Trophoblast cell (in vitro differentiated cells and primary cell): Measurements from ENCODE around the gene CTNNA3.
"Not testable (repeated sequence)": the region's sequence is repeated elsewhere in the genome, so short reads cannot be mapped to it uniquely, and the experiment has no call there.

Source experiments
- DNase-seq, 2 donors: peaks; one replicate each; pipeline ENCODE4 v3.0.0-alpha.2; 2016
- H2AFZ ChIP-seq: 2 replicates; pipeline ENCODE4 v1.6.1; 2013; ENCODE audit warnings: low read length, moderate library complexity, mild to moderate bottlenecking; ENCODE audit not compliant: insufficient read depth, poor library complexity
- H2AK5ac ChIP-seq: 2 replicates; pipeline ENCODE4 v1.6.1; 2013; ENCODE audit warnings: mild to moderate bottlenecking, low read length
- H2BK120ac ChIP-seq: 2 replicates; pipeline ENCODE4 v1.6.1; 2013; ENCODE audit warnings: low read length, mild to moderate bottlenecking, moderate library complexity; ENCODE audit not compliant: insufficient read depth, poor library complexity
- H2BK12ac ChIP-seq: 2 replicates; pipeline ENCODE4 v1.6.1; 2013; ENCODE audit warnings: mild to moderate bottlenecking, low read length, moderate library complexity
- H2BK5ac ChIP-seq: 2 replicates; pipeline ENCODE4 v1.6.1; 2013; ENCODE audit warnings: low read length, low read depth, moderate library complexity, mild to moderate bottlenecking; ENCODE audit not compliant: poor library complexity
- H3K14ac ChIP-seq: 2 replicates; pipeline ENCODE4 v1.6.1; 2013; ENCODE audit warnings: mild to moderate bottlenecking, low read length
- H3K18ac ChIP-seq: 2 replicates; pipeline ENCODE4 v1.6.1; 2013; ENCODE audit warnings: mild to moderate bottlenecking, low read length
- H3K23ac ChIP-seq: 2 replicates; pipeline ENCODE4 v1.6.1; 2013; ENCODE audit warnings: low read length
- H3K27ac ChIP-seq: 2 replicates; pipeline ENCODE4 v1.5.1; 2013; ENCODE audit warnings: low read depth, mild to moderate bottlenecking, inconsistent platforms, low read length, moderate library complexity
- H3K27me3 ChIP-seq: 2 replicates; pipeline ENCODE4 v1.6.1; 2013; ENCODE audit warnings: inconsistent platforms, mild to moderate bottlenecking, low read length, moderate library complexity; ENCODE audit not compliant: insufficient read depth
- H3K36me3 ChIP-seq, 2 experiments: 1 replicate in 1 of 2; 2 replicates in 1 of 2; pipeline ENCODE4 v1.6.1; 2013; ENCODE audit warnings: low read length in 2 of 2, mild to moderate bottlenecking in 2 of 2, moderate library complexity in 1 of 2; ENCODE audit not compliant: insufficient read depth in 2 of 2, control insufficient read depth in 1 of 2
- H3K4ac ChIP-seq: 2 replicates; pipeline ENCODE4 v1.6.1; 2013; ENCODE audit warnings: low read depth, mild to moderate bottlenecking, low read length, moderate library complexity
- H3K4me1 ChIP-seq, 2 experiments: 1 replicate in 1 of 2; 2 replicates in 1 of 2; pipeline ENCODE4 v1.6.1; 2013; ENCODE audit warnings: low read length in 2 of 2, mild to moderate bottlenecking in 2 of 2, moderate library complexity in 1 of 2; ENCODE audit not compliant: insufficient read depth in 2 of 2, control insufficient read depth in 1 of 2
- H3K4me2 ChIP-seq: 2 replicates; pipeline ENCODE4 v1.6.1; 2013; ENCODE audit warnings: inconsistent platforms, mild to moderate bottlenecking, low read length, moderate library complexity
- H3K4me3 ChIP-seq: 2 replicates; pipeline ENCODE4 v1.5.1; 2013; ENCODE audit warnings: mild to moderate bottlenecking, low read depth, low read length, inconsistent platforms
- H3K79me1 ChIP-seq: one replicate; pipeline ENCODE4 v1.6.1; 2013; ENCODE audit warnings: low read length
- H3K79me2 ChIP-seq: 2 replicates; pipeline ENCODE4 v1.6.1; 2013; ENCODE audit warnings: low read length, mild to moderate bottlenecking; ENCODE audit not compliant: control insufficient read depth, insufficient read depth, poor library complexity
- H3K9ac ChIP-seq: 2 replicates; pipeline ENCODE4 v1.6.1; 2013; ENCODE audit warnings: mild to moderate bottlenecking, low read length
- H3K9me3 ChIP-seq: 2 replicates; pipeline ENCODE4 v1.6.1; 2013; ENCODE audit warnings: low read depth, mild to moderate bottlenecking, control low read depth, inconsistent platforms, low read length; ENCODE audit not compliant: insufficient read depth
- H4K12ac ChIP-seq: 2 replicates; pipeline ENCODE4 v1.6.1; 2013; ENCODE audit warnings: low read depth, mild to moderate bottlenecking, low read length, moderate library complexity
- H4K8ac ChIP-seq: 2 replicates; pipeline ENCODE4 v1.6.1; 2013; ENCODE audit warnings: low read depth, mild to moderate bottlenecking, low read length, moderate library complexity
- H4K91ac ChIP-seq: one replicate; pipeline ENCODE4 v1.6.1; 2013; ENCODE audit warnings: low read depth, mild to moderate bottlenecking, low read length, moderate library complexity
- WGBS: extraction: QIAGEN DNeasy Blood & Tissue Kit; methylation state at CpG from one replicate; pipeline ENCODE4 v1.1.7; 2013; ENCODE audit warnings: missing lambda C conversion rate; ENCODE audit not compliant: insufficient read length, insufficient coverage; ENCODE audit errors: extremely low coverage; 5-methylcytosine and 5-hydroxymethylcytosine counted together

The CTNNA3 gene

DNA sequence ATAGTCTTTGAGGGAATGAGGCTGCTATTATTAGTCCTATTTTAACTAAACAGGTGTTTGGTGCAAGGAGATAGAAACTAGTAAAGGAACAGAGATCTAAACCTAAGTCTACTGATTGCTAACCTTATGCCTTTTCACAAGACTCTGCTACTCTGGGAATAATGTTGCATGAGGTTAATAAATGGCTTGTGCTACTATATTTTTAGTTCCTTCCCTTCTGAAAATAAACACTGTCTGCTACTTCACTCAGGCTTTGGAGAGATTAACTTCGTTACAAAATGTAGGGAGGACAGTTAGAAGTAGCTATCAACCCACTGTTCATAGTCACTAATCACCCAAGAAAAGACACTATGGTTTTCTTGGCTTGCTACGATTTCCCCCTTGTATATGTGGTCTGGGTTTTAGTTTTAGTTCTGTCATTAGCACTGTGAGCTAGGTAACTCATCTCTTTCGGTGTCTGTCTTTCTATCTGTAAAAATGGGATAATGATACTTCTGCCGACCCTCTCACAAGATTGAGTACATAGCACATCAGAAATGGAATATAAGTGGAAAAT lies 474.0 kb downstream of the CTNNA3 start:
- H3K27ac ChIP-seq = no peak overlapping the region
- no peak overlapping the region for H3K4me3 ChIP-seq
- H3K9me3 ChIP-seq = no peaks in the 10 kb centered on the region
- no peaks in the 10 kb centered on the region for H3K36me3 ChIP-seq
- H3K14ac ChIP-seq = no peak overlapping the region
- no peak overlapping the region for H2BK12ac ChIP-seq
- H2AFZ ChIP-seq = no peak overlapping the region
- H4K8ac ChIP-seq = no peak overlapping the region
- no peaks in the 10 kb centered on the region for H3K79me1 ChIP-seq
- H3K4me1 ChIP-seq = no peaks in the 10 kb centered on the region
- no peak overlapping the region for H3K18ac ChIP-seq
- no peak overlapping the region for H2BK5ac ChIP-seq
- H3K27me3 ChIP-seq = no peaks in the 10 kb centered on the region
- no peak overlapping the region for H3K9ac ChIP-seq
- no peaks in the 10 kb centered on the region for H3K79me2 ChIP-seq
- DNase-seq = no peak
- no peak overlapping the region for H2BK120ac ChIP-seq
- no peak overlapping the region for H3K4ac ChIP-seq
- H3K4me2 ChIP-seq = no peak overlapping the region
- no peak overlapping the region for H4K12ac ChIP-seq
- H3K23ac ChIP-seq = no peak overlapping the region
- WGBS = no CpG with 5 or more reads among the region's 4 CpGs
- H2AK5ac ChIP-seq = no peak overlapping the region
- H4K91ac ChIP-seq = no peak overlapping the region

DNA sequence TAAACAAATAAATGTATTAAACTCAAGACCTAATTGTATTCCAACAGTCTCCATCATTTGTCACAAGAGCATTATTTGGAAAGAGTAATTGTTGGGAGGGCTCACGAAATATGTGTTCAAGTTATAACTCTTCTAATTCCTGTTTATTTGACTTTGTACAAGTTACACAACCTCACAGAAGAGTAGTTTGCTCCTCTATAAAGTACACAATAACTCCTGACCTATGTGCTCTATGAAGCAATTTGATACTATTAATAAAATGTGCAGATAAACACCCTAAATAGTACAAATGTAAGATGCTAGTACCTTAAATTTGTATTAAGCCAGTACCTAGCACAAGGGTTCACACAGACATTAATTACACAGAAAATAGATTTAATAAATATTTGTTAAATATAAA lies 484.3 kb downstream of the CTNNA3 start:
- no peak overlapping the region for H3K4me3 ChIP-seq
- no peak overlapping the region for H4K91ac ChIP-seq
- H3K14ac ChIP-seq = no peak overlapping the region
- no peak overlapping the region for H3K4me2 ChIP-seq
- H3K9me3 ChIP-seq = no peaks in the 10 kb centered on the region
- H3K36me3 ChIP-seq = no peaks in the 10 kb centered on the region
- DNase-seq = no peak
- no peak overlapping the region for H4K8ac ChIP-seq
- no CpG with 5 or more reads among the region's 1 CpG for WGBS
- H2BK5ac ChIP-seq = no peak overlapping the region
- no peak overlapping the region for H3K9ac ChIP-seq
- no peak overlapping the region for H2BK120ac ChIP-seq
- no peaks in the 10 kb centered on the region for H3K79me2 ChIP-seq
- H3K27ac ChIP-seq = no peak overlapping the region
- no peaks in the 10 kb centered on the region for H3K4me1 ChIP-seq
- H3K23ac ChIP-seq = no peak overlapping the region
- no peak overlapping the region for H2AFZ ChIP-seq
- H3K18ac ChIP-seq = no peak overlapping the region
- no peak overlapping the region for H2AK5ac ChIP-seq
- no peak overlapping the region for H3K4ac ChIP-seq
- H3K79me1 ChIP-seq = no peaks in the 10 kb centered on the region
- no peak overlapping the region for H4K12ac ChIP-seq
- H2BK12ac ChIP-seq = no peak overlapping the region
- no peaks in the 10 kb centered on the region for H3K27me3 ChIP-seq

DNA sequence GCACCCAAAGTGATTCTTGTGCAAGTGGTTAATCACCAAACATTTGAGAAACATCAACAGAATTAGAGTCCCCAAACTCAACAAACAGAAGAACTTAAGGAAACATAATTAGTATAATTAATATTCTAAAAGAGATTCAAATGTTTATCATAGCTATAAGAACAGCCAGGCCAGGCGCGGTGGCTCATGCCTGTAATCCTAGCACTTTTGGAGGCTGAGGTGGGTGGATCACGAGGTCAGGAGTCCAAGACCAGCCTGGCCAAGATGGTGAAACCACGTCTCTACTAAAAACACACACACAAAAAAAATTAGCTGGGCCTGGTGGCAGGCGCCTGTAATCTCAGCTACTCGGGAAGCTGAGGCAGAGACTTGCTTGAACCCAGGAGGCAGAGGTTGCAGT lies 488.1 kb downstream of the CTNNA3 start:
- H3K23ac ChIP-seq = not testable (repeated sequence)

DNA sequence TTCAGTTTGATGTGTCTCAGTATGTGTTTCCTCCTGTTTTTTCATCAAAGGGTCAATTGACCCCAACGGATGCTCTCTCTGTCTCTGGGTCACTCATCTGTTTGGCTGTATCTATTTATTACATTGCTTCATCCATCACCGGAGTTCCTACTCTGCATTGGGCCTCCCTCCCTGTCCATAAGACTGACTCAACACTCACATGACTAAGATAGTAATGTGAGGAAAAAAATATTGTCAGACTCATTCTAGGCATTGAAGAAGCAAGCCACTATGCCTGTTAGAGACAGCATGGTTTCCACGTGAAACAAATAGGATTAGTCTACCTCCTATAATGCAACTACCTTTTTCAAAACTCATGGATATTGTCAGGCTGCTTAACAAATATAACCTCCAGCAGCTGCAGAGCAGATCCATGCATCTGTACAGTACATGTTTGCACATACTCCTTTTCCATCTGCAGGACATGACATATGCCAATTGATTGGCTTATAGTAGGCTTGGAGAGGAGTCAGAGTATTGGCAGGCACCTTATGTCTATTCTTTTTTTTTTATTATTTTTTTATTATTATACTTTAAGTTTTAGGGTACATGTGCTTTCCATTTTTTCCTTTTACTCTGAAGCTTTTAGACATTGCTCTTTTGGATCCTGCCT lies 495.0 kb downstream of the CTNNA3 start:
- Histone ChIP-seq H3K4me2 (no peak overlapping the region), H3K4me1 (no peaks in the 10 kb centered on the region), H4K12ac (no peak overlapping the region), H3K36me3 (no peaks in the 10 kb centered on the region), H4K8ac (no peak overlapping the region), H3K27ac (no peak overlapping the region), H2BK120ac (no peak overlapping the region), H3K18ac (no peak overlapping the region), H3K79me2 (no peaks in the 10 kb centered on the region), H3K79me1 (no peaks in the 10 kb centered on the region), H3K23ac (no peak overlapping the region), H2BK5ac (no peak overlapping the region), H2AFZ (no peak overlapping the region), H3K9ac (no peak overlapping the region), H3K4me3 (no peak overlapping the region), H4K91ac (no peak overlapping the region), H3K14ac (no peak overlapping the region), H2AK5ac (no peak overlapping the region), H3K4ac (no peak overlapping the region), H3K9me3 (no peaks in the 10 kb centered on the region), H2BK12ac (no peak overlapping the region), H3K27me3 (no peaks in the 10 kb centered on the region)
- WGBS = no CpG with 5 or more reads among the region's 3 CpGs
- no peak for DNase-seq

More for the DNA sequence above, 488.1 kb downstream of the CTNNA3 start:
- H3K27me3 ChIP-seq, H3K27ac ChIP-seq, H3K79me2 ChIP-seq, H3K9ac ChIP-seq, H4K91ac ChIP-seq, H4K8ac ChIP-seq, H3K9me3 ChIP-seq, H2AFZ ChIP-seq, H2BK5ac ChIP-seq, DNase-seq, H3K4me1 ChIP-seq, H2BK120ac ChIP-seq, H3K4me2 ChIP-seq, H3K4me3 ChIP-seq, H3K36me3 ChIP-seq, H3K18ac ChIP-seq, H4K12ac ChIP-seq, H3K79me1 ChIP-seq, H2BK12ac ChIP-seq, H3K14ac ChIP-seq, H2AK5ac ChIP-seq, H3K4ac ChIP-seq: not testable (repeated sequence)
- WGBS = no CpG with 5 or more reads among the region's 6 CpGs
